Measurements from ENCODE around the gene NRL.
"Not testable (repeated sequence)": the region's sequence is repeated elsewhere in the genome, so short reads cannot be mapped to it uniquely, and the experiment has no call there.

NRL gene

GRCh38 chr14:24054646-24055045, 60.1 kb downstream of the NRL start:
- no peak for DNase-seq (ENCODE audit: low read depth in 2 of 2, low spot score in 1 of 2)

GRCh38 chr14:24054324-24054641, 60.5 kb downstream of the NRL start:
- no peak for DNase-seq (ENCODE audit: low read depth in 2 of 2, low spot score in 1 of 2)

GRCh38 chr14:24053548-24054323, 61.0 kb downstream of the NRL start:
- DNase-seq (ENCODE audit: low read depth in 2 of 2, low spot score in 1 of 2): no peak

GRCh38 chr14:24052656-24053547, 61.8 kb downstream of the NRL start:
- peak; percentile 15 to 23 for DNase-seq (ENCODE audit: low read depth in 2 of 2, low spot score in 1 of 2)

GRCh38 chr14:24051789-24052655, 62.7 kb downstream of the NRL start, which contains the start of gene CARMIL3:
Gene CARMIL3, plus strand, starts transcription at chr14:24052009. Its CDS starts 145 bp downstream, at chr14:24052154.
- peak; percentile 13 to 40 for DNase-seq (ENCODE audit: low read depth in 2 of 2, low spot score in 1 of 2)

GRCh38 chr14:24051176-24051788, 63.5 kb downstream of the NRL start:
- no peak for DNase-seq (ENCODE audit: low read depth in 2 of 2, low spot score in 1 of 2)

- not testable (repeated sequence) for DNase-seq (ENCODE audit: low read depth in 2 of 2, low spot score in 1 of 2)
These were observed 64.0 kb downstream of the NRL start for GRCh38 chr14:24050753-24051152.

- DNase-seq (ENCODE audit: low read depth in 2 of 2, low spot score in 1 of 2): not testable (repeated sequence)
These were observed 65.7 kb downstream of the NRL start for GRCh38 chr14:24049002-24049401.

GRCh38 chr14:24042746-24043145, 72.0 kb downstream of the NRL start:
- no peak for DNase-seq (ENCODE audit: low read depth in 2 of 2, low spot score in 1 of 2)

GRCh38 chr14:24040692-24041091, 74.1 kb downstream of the NRL start:
- no peak for DNase-seq (ENCODE audit: low read depth in 2 of 2, low spot score in 1 of 2)

GRCh38 chr14:24038686-24039085, 76.1 kb downstream of the NRL start:
- DNase-seq (ENCODE audit: low read depth in 2 of 2, low spot score in 1 of 2): no peak

GRCh38 chr14:24037658-24038037, 77.1 kb downstream of the NRL start:
- DNase-seq (ENCODE audit: low read depth in 2 of 2, low spot score in 1 of 2): no peak

GRCh38 chr14:24036963-24037657, 77.6 kb downstream of the NRL start:
- DNase-seq (ENCODE audit: low read depth in 2 of 2, low spot score in 1 of 2): not testable (repeated sequence)

- peak; percentile 33 to 37 for DNase-seq (ENCODE audit: low read depth in 2 of 2, low spot score in 1 of 2)
These were observed 78.4 kb downstream of the NRL start for GRCh38 chr14:24036169-24036962.

GRCh38 chr14:24035769-24036168, 79.0 kb downstream of the NRL start:
- DNase-seq (ENCODE audit: low read depth in 2 of 2, low spot score in 1 of 2): not testable (repeated sequence)

GRCh38 chr14:24032727-24033418, 81.9 kb downstream of the NRL start:
- DNase-seq (ENCODE audit: low read depth in 2 of 2, low spot score in 1 of 2): no peak

GRCh38 chr14:24031331-24031730, 83.4 kb downstream of the NRL start:
- not testable (repeated sequence) for DNase-seq (ENCODE audit: low read depth in 2 of 2, low spot score in 1 of 2)

GRCh38 chr14:24029687-24030086, 85.1 kb downstream of the NRL start:
- DNase-seq (ENCODE audit: low read depth in 2 of 2, low spot score in 1 of 2): not testable (repeated sequence)
